Prostate gland (tissue), 2 donors: Measurements from ENCODE around the gene TMEM238. TPM values are rescaled to one million over a fixed set of nuclear protein-coding genes. Genes with fewer than 3 reads are reported as not detected.

Experiments
- DNase-seq: peaks from one replicate; pipeline ENCODE4 v3.0.0-alpha.2; 2019; ENCODE audit warnings: low spot score
- H3K27ac ChIP-seq, 2 donors: fragments of 200-600 bp; sonication (generic); 2 replicates each; pipeline ENCODE4 v1.5.1; 2017 to 2019
- H3K27me3 ChIP-seq: fragments of 200-600 bp; sonication (generic); replicated peaks from 2 replicates; pipeline ENCODE4 v1.5.1; 2019; ENCODE audit not compliant: insufficient read depth
- H3K36me3 ChIP-seq, 2 donors: fragments of 200-600 bp; sonication (generic); 1 replicate in 1 of 2; 2 replicates in 1 of 2; pipeline versions ENCODE4 v1.5.1 to v1.8.1; 2017 to 2019
- H3K4me1 ChIP-seq: fragments of 200-600 bp; sonication (generic); replicated peaks from 2 replicates; pipeline ENCODE4 v1.5.1; 2019
- H3K4me3 ChIP-seq, 2 donors: fragments of 200-600 bp; sonication (generic); 2 replicates each; pipeline ENCODE4 v1.5.1; 2017 to 2019
- H3K9me3 ChIP-seq: fragments of 200-600 bp; sonication (generic); 2 replicates; pipeline ENCODE4 v1.5.1; 2017
- POLR2A ChIP-seq: fragments of 450-650 bp; IDR thresholded peaks from one replicate; pipeline ENCODE4 v1.6.1; 2016; ENCODE audit warnings: antibody characterized with exemption, mild to moderate bottlenecking
- POLR2AphosphoS5 ChIP-seq: sonication (generic); formaldehyde crosslinking; IDR thresholded peaks from one replicate; pipeline ENCODE4 v1.6.1; 2017; ENCODE audit warnings: antibody characterized with exemption
- WGBS: methylation state at CpG from one replicate; pipeline ENCODE4 v1.1.5; 2018; 5-methylcytosine and 5-hydroxymethylcytosine counted together
- intact Hi-C: fragments of 100-400 bp; cut with DNase I; formaldehyde crosslinking; loops from one replicate; pipeline ENCODE4 v1.14.2; 2022
- total RNA-seq, 2 donors: library from RNA; depleted of rRNA; stranded (reverse); fragments of >200 nt; gene quantifications; one replicate each; pipeline ENCODE4 v1.1.0, GENCODE V29; 2016
- TF ChIP-seq, protein P1 (sequence below), 4 experiments: fragments of 200-600 bp in 2 of 4; fragments of 450-650 bp in 2 of 4; sonication (generic) in 2 of 4; IDR thresholded peaks; 1 replicate in 3 of 4; 2 replicates in 1 of 4; pipeline ENCODE4 v1.5.1; 2016 to 2019; ENCODE audit warnings: antibody characterized with exemption in 4 of 4, mild to moderate bottlenecking in 2 of 4, moderate library complexity in 2 of 4

TMEM238 gene
- total RNA-seq, 2 donors from 2014 or later = 19.6 to 116 TPM

DNA sequence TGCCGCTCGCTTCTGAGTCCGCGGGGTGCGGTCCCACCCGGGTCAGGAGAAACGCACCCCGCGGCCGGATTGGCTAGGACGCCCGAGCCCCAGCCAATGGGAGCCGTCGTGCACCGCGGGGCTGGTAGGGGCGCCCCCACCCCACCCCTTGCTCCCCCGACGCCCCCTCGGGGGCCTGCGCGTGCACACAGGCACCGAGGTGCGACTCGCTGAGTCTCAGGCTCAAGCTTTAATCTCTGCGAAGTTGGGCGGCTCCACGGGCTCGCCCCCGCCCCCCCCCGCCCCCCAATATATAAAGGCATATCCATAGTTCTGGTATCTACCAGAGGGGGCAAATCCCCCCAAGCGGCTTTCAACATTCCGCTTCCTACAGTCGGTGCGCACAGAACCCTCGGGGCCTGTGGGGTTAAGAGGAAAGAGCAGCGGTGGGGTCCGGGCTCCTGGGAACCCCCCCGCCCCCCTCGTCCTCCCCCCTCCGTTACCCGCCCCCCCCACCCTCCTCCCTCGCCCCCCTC is 29.3 kb downstream of the TMEM238 start, which contains the start of gene COX6B2:
COX6B2 (minus strand) TSS at position 22 of the 515 bp plus-strand sequence. CDS start 198 bp downstream, outside the sequence.
- no peak for DNase-seq
- Histone ChIP-seq H3K9me3 (no peaks in the 10 kb centered on the region), H3K36me3 (no peaks in the 10 kb centered on the region), H3K27me3 (peaks cover 3% of the 10 kb centered on the region), H3K4me1 (peaks cover 5% of the 10 kb centered on the region), H3K27ac (no peak within 1 kb of the TSS), H3K4me3 (peak within 1 kb of the TSS; percentile 9 to 30)
- TF ChIP-seq, protein P1, sequence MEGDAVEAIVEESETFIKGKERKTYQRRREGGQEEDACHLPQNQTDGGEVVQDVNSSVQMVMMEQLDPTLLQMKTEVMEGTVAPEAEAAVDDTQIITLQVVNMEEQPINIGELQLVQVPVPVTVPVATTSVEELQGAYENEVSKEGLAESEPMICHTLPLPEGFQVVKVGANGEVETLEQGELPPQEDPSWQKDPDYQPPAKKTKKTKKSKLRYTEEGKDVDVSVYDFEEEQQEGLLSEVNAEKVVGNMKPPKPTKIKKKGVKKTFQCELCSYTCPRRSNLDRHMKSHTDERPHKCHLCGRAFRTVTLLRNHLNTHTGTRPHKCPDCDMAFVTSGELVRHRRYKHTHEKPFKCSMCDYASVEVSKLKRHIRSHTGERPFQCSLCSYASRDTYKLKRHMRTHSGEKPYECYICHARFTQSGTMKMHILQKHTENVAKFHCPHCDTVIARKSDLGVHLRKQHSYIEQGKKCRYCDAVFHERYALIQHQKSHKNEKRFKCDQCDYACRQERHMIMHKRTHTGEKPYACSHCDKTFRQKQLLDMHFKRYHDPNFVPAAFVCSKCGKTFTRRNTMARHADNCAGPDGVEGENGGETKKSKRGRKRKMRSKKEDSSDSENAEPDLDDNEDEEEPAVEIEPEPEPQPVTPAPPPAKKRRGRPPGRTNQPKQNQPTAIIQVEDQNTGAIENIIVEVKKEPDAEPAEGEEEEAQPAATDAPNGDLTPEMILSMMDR (IDR thresholded peaks at IDR 0.05) = no peak
- TF ChIP-seq POLR2A (no peak), POLR2AphosphoS5 (no peak)
- intact Hi-C loops = no loop called here
- WGBS = 3% methylated on average over 21 of the region's 43 CpGs

GRCh38 chr19:55353803-55354697 is 30.0 kb downstream of the TMEM238 start:
- no peak overlapping the region for H3K27ac ChIP-seq
- no peaks in the 10 kb centered on the region for H3K36me3 ChIP-seq
- no peaks in the 10 kb centered on the region for H3K9me3 ChIP-seq
- peaks cover 5% of the 10 kb centered on the region for H3K4me1 ChIP-seq
- peaks cover 3% of the 10 kb centered on the region for H3K27me3 ChIP-seq
- peak; percentile 57 for DNase-seq
- intact Hi-C loops = no loop called here
- H3K4me3 ChIP-seq = peak overlapping the region; percentile 9 to 30
- TF ChIP-seq POLR2A (peak; percentile 49), POLR2AphosphoS5 (peak; percentile 15)
- TF ChIP-seq, protein P1 (IDR thresholded peaks at IDR 0.05) = no peak
- WGBS = 1% methylated on average over 68 of the region's 72 CpGs

DNA sequence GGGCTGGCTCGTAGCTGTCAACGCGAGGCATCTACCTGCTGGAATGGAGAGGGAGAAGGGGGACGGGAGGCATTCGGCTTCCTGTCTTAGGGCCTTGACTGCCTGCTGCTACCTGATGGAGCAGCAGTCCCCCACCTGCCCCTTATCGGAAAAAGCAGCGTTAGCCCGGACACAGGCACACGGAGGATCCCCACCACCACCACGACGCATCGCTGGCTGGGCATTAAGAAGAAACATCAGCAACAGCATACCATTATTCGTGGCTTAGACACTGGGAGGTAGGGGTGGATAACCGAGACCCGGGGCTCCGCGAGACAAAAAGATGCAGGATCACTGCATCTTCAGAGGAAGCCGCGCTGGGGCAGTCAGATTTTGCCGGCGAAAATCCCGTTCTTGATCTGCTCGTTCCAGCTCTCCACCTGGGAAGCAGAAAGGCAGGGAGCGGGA is 30.7 kb downstream of the TMEM238 start:
- H3K4me3 ChIP-seq = peak overlapping the region; percentile 9 to 30
- no peaks in the 10 kb centered on the region for H3K36me3 ChIP-seq
- intact Hi-C loops = no loop called here
- H3K27me3 ChIP-seq = peaks cover 3% of the 10 kb centered on the region
- no peak for DNase-seq
- TF ChIP-seq POLR2A (no peak), POLR2AphosphoS5 (no peak)
- TF ChIP-seq, protein P1 (IDR thresholded peaks at IDR 0.05) = no peak
- H3K27ac ChIP-seq = no peak overlapping the region
- no peaks in the 10 kb centered on the region for H3K9me3 ChIP-seq
- under 1% methylated on average over 23 of the region's 24 CpGs for WGBS
- H3K4me1 ChIP-seq = peaks cover 5% of the 10 kb centered on the region

GRCh38 chr19:55352549-55353145 is 31.4 kb downstream of the TMEM238 start:
- H3K27me3 ChIP-seq = peaks cover 3% of the 10 kb centered on the region
- 44% methylated on average over 25 of the region's 25 CpGs for WGBS
- no peak overlapping the region for H3K27ac ChIP-seq
- DNase-seq = no peak
- H3K4me3 ChIP-seq = no peak overlapping the region
- peaks cover 5% of the 10 kb centered on the region for H3K4me1 ChIP-seq
- TF ChIP-seq POLR2A (no peak), POLR2AphosphoS5 (no peak)
- TF ChIP-seq, protein P1 (IDR thresholded peaks at IDR 0.05) = no peak
- H3K9me3 ChIP-seq = no peaks in the 10 kb centered on the region
- intact Hi-C loops = no loop called here
- no peaks in the 10 kb centered on the region for H3K36me3 ChIP-seq
